GM12891 (cell line): Measurements from ENCODE around the gene FSTL4.

Experiments
- PAX5 ChIP-seq: IDR thresholded peaks from 2 replicates; pipeline ENCODE4 v1.6.1; 2011; ENCODE audit warnings: low read length, moderate library complexity, mild to moderate bottlenecking; ENCODE audit not compliant: insufficient read depth, severe bottlenecking
- POLR2A ChIP-seq: IDR thresholded peaks from 2 replicates; pipeline ENCODE4 v1.6.1; 2011; ENCODE audit warnings: low read depth, low read length, control low read depth
- POLR2AphosphoS5 ChIP-seq: IDR thresholded peaks from 2 replicates; pipeline ENCODE4 v1.6.1; 2011; ENCODE audit warnings: low read depth, low read length, control low read depth
- SPI1 ChIP-seq: IDR thresholded peaks from 2 replicates; pipeline ENCODE4 v1.6.1; 2011; ENCODE audit warnings: low read depth, low read length, control low read depth
- TAF1 ChIP-seq: IDR thresholded peaks from 2 replicates; pipeline ENCODE4 v1.6.1; 2011; ENCODE audit warnings: low read depth, low read length, control low read depth

DNA sequence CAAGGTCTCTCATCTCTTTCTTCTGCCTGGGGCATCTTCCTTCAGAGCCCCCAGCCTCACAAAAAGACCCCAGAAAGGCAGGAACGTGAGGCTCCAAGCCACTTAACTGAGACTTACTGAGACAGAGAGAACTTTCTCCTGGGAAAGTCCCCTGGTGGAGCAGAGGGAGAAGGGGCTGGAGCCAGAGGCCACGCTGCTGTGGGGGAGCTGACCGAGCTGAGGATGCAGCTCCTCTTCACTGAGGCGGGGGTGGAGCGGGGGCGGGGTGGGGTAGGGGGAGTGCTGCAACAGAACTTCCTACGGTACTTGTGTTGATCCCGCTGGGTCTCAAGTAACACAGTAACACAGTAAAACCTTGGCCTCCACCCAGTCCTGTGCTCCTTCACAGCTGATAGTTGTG, 204.0 kb downstream of the FSTL4 start:
- TF ChIP-seq POLR2A (no peak), POLR2AphosphoS5 (no peak), TAF1 (no peak), SPI1 (no peak), PAX5 (no peak)
